Lower lobe of right lung (tissue), 2 donors: ENCODE results near the gene DEFB123. TPM values are rescaled to one million over a fixed set of nuclear protein-coding genes. Genes with fewer than 3 reads are reported as not detected.
"Not testable (repeated sequence)": the region's sequence is repeated elsewhere in the genome, so short reads cannot be mapped to it uniquely, and the experiment has no call there.

Source experiments
- ATAC-seq, 2 donors: fragments of 200-7000 bp; cut with Tn5 transposase; one replicate each; pipeline ENCODE4 v1.9.1; 2020 to 2022; ENCODE audit warnings: mild to moderate bottlenecking in 2 of 2, moderate library complexity in 2 of 2
- DNase-seq: peaks from one replicate; pipeline ENCODE4 v3.0.0-alpha.2; 2020
- H3K27ac ChIP-seq: fragments of 200-600 bp; one replicate; pipeline ENCODE4 v1.8.0; 2022
- H3K27me3 ChIP-seq: fragments of 200-600 bp; one replicate; pipeline ENCODE4 v1.8.0; 2022; ENCODE audit warnings: low read depth
- H3K36me3 ChIP-seq: fragments of 200-600 bp; one replicate; pipeline ENCODE4 v1.8.0; 2022; ENCODE audit warnings: mild to moderate bottlenecking
- H3K4me1 ChIP-seq: fragments of 200-600 bp; one replicate; pipeline ENCODE4 v1.8.0; 2022
- H3K4me3 ChIP-seq: fragments of 200-600 bp; one replicate; pipeline ENCODE4 v1.8.0; 2022; ENCODE audit warnings: mild to moderate bottlenecking
- H3K9me3 ChIP-seq: fragments of 200-600 bp; one replicate; pipeline ENCODE4 v1.8.0; 2022
- CTCF ChIP-seq: fragments of 200-600 bp; IDR thresholded peaks from one replicate; pipeline ENCODE4 v1.8.0; 2022; ENCODE audit warnings: antibody characterized with exemption, mild to moderate bottlenecking
- intact Hi-C: fragments of 100-400 bp; cut with DNase I; formaldehyde crosslinking; loops from one replicate; pipeline ENCODE4 v1.11.0; 2022
- total RNA-seq: library from RNA; stranded (reverse); fragmentation: NEBNext Ultra II Directional; extraction: Animal tissue kit (Norgen Biotek cat#: 25700); gene quantifications from one replicate; pipeline ENCODE4 v1.2.1, GENCODE V29; 2021
- donor health status: DM: no; HTN: yes; CAD: no; lungs with severe emphysema.

Gene DEFB123
- total RNA-seq, 1 donor from 2014 or later, result not detected

- intact Hi-C loops, result no loop called here
- TF ChIP-seq CTCF, result no peak
Measured at GRCh38 chr20:31410011-31410410, 30.4 kb upstream of the DEFB123 start.

GRCh38 chr20:31414381-31414780 is 26.1 kb upstream of the DEFB123 start:
- no peaks in the 10 kb centered on the region for H3K36me3 ChIP-seq
- no peak for ATAC-seq
- no peaks in the 10 kb centered on the region for H3K4me1 ChIP-seq
- intact Hi-C loops, result no loop called here
- no peak for DNase-seq
- no peak overlapping the region for H3K27ac ChIP-seq
- H3K4me3 ChIP-seq, result no peak overlapping the region
- no peak for TF ChIP-seq CTCF
- H3K9me3 ChIP-seq, result no peaks in the 10 kb centered on the region
- H3K27me3 ChIP-seq, result no peaks in the 10 kb centered on the region

More at GRCh38 chr20:31410011-31410410, 30.4 kb upstream of the DEFB123 start:
- no peak for DNase-seq
- Histone ChIP-seq H3K27ac (no peak overlapping the region), H3K27me3 (no peaks in the 10 kb centered on the region), H3K4me1 (no peaks in the 10 kb centered on the region), H3K36me3 (no peaks in the 10 kb centered on the region), H3K4me3 (no peak overlapping the region), H3K9me3 (no peaks in the 10 kb centered on the region)
- no peak for ATAC-seq

GRCh38 chr20:31415653-31416052 is 24.8 kb upstream of the DEFB123 start:
- no peak for DNase-seq
- no peak overlapping the region for H3K4me3 ChIP-seq
- no peak for TF ChIP-seq CTCF
- no peak overlapping the region for H3K27ac ChIP-seq
- ATAC-seq, result no peak
- intact Hi-C loops, result no loop called here
- no peaks in the 10 kb centered on the region for H3K36me3 ChIP-seq
- no peaks in the 10 kb centered on the region for H3K4me1 ChIP-seq
- H3K9me3 ChIP-seq, result no peaks in the 10 kb centered on the region
- no peaks in the 10 kb centered on the region for H3K27me3 ChIP-seq

DNA sequence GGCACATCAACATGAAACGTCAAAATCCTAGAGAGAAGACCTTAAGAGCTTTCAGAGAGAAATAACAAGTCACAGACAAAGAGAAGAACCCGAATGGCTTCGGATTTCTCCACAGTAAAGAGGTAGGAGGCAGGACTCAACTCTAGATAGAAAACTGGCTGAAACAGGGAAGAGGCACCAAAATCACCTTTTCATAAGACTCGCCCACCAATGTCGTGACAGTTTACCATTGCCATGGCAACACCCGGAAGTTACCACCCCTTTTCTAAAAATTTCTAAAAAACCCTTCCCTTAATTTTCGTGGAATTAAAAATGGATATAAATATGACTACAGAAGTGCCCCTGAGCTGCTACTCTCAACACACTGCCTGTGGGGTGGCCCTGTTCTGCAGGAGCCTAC is 22.1 kb upstream of the DEFB123 start:
- no peak for DNase-seq
- intact Hi-C loops, result no loop called here

GRCh38 chr20:31425797-31426196 is 14.6 kb upstream of the DEFB123 start:
- Histone ChIP-seq H3K4me1 (no peaks in the 10 kb centered on the region), H3K9me3 (no peaks in the 10 kb centered on the region), H3K27ac (no peak overlapping the region), H3K27me3 (no peaks in the 10 kb centered on the region), H3K36me3 (no peaks in the 10 kb centered on the region), H3K4me3 (no peak overlapping the region)
- DNase-seq, result no peak
- intact Hi-C loops, result no loop called here
- ATAC-seq, result no peak
- no peak for TF ChIP-seq CTCF

More for the DNA sequence above, 22.1 kb upstream of the DEFB123 start:
- no peak for TF ChIP-seq CTCF
- H3K4me1 ChIP-seq, result no peaks in the 10 kb centered on the region
- no peaks in the 10 kb centered on the region for H3K9me3 ChIP-seq
- no peaks in the 10 kb centered on the region for H3K27me3 ChIP-seq
- no peak for ATAC-seq
- no peak overlapping the region for H3K27ac ChIP-seq
- no peaks in the 10 kb centered on the region for H3K36me3 ChIP-seq
- no peak overlapping the region for H3K4me3 ChIP-seq

DNA sequence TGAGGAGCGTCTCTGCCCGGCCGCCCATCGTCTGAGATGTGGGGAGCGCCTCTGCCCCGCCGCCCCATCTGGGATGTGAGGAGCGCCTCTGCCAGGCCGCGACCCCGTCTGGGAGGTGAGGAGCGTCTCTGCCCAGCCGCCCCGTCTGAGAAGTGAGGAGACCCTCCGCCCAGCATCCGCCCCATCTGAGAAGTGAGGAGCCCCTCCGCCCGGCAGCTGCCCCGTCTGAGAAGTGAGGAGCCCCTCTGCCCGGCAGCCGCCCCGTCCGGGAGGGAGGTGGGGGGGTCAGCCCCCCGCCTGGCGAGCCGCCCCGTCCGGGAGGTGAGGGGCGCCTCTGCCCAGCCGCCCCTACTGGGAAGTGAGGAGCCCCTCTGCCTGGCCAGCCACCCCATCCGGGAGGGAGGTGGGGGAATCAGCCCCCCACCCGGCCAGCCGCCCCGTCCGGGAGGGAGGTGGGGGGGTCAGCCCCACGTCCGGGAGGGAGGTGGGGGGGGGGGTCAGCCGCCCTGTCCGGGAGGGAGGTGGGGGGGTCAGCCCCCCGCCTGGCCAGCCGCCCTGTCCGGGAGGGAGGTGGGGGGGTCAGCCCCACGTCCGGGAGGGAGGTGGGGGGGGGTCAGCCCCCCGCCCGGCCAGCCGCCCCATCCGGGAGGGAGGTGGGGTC is 13.4 kb upstream of the DEFB123 start:
- intact Hi-C loops, result not testable (repeated sequence)

DNA sequence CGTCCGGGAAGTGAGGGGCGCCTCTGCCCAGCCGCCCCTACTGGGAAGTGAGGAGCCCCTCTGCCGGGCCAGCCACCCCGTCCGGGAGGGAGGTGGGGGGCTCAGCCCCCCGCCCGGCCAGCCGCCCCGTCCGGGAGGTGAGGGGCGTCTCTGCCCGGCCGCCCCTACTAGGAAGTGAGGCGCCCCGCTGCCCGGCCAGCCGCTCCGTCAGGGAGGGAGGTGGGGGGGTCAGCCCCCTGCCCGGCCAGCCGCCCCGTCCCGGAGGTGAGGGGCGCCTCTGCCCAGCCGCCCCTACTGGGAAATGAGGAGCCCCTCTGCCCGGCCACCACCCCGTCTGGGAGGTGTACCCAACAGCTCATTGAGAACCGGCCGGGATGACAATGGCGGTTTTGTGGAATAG is 12.9 kb upstream of the DEFB123 start:
- intact Hi-C loops, DNase-seq, H3K4me3 ChIP-seq, H3K27ac ChIP-seq, H3K9me3 ChIP-seq, H3K36me3 ChIP-seq, H3K27me3 ChIP-seq, H3K4me1 ChIP-seq, ATAC-seq: not testable (repeated sequence)

More for the DNA sequence above, 13.4 kb upstream of the DEFB123 start:
- H3K4me3 ChIP-seq, H3K4me1 ChIP-seq, H3K27ac ChIP-seq, H3K27me3 ChIP-seq, DNase-seq, ATAC-seq, H3K9me3 ChIP-seq, H3K36me3 ChIP-seq: not testable (repeated sequence)
